Liver (tissue), 9 donors: ENCODE results near the gene LMNTD2. TPM values are rescaled to one million over a fixed set of nuclear protein-coding genes. Genes with fewer than 3 reads are reported as not detected.

Experiments
- DNase-seq: peaks from one replicate; pipeline ENCODE4 v3.0.0-alpha.2; 2017; ENCODE audit warnings: low spot score
- H3K27ac ChIP-seq, 2 donors: one replicate each; pipeline ENCODE4 v1.7.0; 2013; ENCODE audit warnings: inconsistent platforms in 2 of 2, low read length in 2 of 2, control low read depth in 1 of 2, low read depth in 1 of 2, mild to moderate bottlenecking in 1 of 2
- H3K27me3 ChIP-seq, 4 donors: one replicate each; pipeline versions ENCODE4 v1.6.1 to v1.7.0; 2013; ENCODE audit warnings: low read length in 3 of 4, inconsistent platforms in 1 of 4, mild to moderate bottlenecking in 1 of 4, moderate library complexity in 1 of 4; ENCODE audit not compliant: control insufficient read depth in 4 of 4, insufficient read depth in 4 of 4
- H3K36me3 ChIP-seq, 4 donors: one replicate each; pipeline versions ENCODE4 v1.6.1 to v1.7.0; 2013; ENCODE audit warnings: low read length in 3 of 4, mild to moderate bottlenecking in 3 of 4, low read depth in 1 of 4, moderate library complexity in 1 of 4; ENCODE audit not compliant: control insufficient read depth in 4 of 4, insufficient read depth in 3 of 4
- H3K4me1 ChIP-seq, 4 donors: one replicate each; pipeline versions ENCODE4 v1.6.1 to v1.7.0; 2013; ENCODE audit warnings: low read length in 3 of 4, mild to moderate bottlenecking in 3 of 4, moderate library complexity in 1 of 4; ENCODE audit not compliant: control insufficient read depth in 4 of 4, insufficient read depth in 4 of 4
- H3K4me3 ChIP-seq, 3 donors: one replicate each; pipeline versions ENCODE4 v1.6.1 to v1.7.0; 2013; ENCODE audit warnings: low read length in 3 of 3, control low read depth in 1 of 3, low read depth in 1 of 3, mild to moderate bottlenecking in 1 of 3
- H3K9ac ChIP-seq, 2 donors: one replicate each; pipeline ENCODE4 v1.7.0; 2013; ENCODE audit warnings: low read length in 2 of 2, mild to moderate bottlenecking in 2 of 2, moderate library complexity in 2 of 2, control low read depth in 1 of 2, low read depth in 1 of 2
- H3K9me3 ChIP-seq, 4 donors: one replicate each; pipeline versions ENCODE4 v1.6.1 to v1.7.0; 2013; ENCODE audit warnings: low read length in 3 of 4; ENCODE audit not compliant: control insufficient read depth in 4 of 4
- EGR1 ChIP-seq, 2 donors: IDR thresholded peaks; 2 replicates each; pipeline ENCODE4 v1.6.1; 2016 to 2018; ENCODE audit warnings: antibody characterized with exemption in 2 of 2, low read depth in 2 of 2
- FOXA1 ChIP-seq: IDR thresholded peaks from 2 replicates; pipeline ENCODE4 v1.6.1; 2016; ENCODE audit warnings: antibody characterized with exemption
- FOXA2 ChIP-seq: IDR thresholded peaks from 2 replicates; pipeline ENCODE4 v1.6.1; 2016; ENCODE audit warnings: antibody characterized with exemption
- GABPA ChIP-seq, 2 donors: IDR thresholded peaks in 1 of 2; conservative IDR thresholded peaks in 1 of 2; 2 replicates each; pipeline ENCODE4 v1.6.1; 2016; ENCODE audit warnings: antibody characterized with exemption in 2 of 2, mild to moderate bottlenecking in 1 of 2, moderate library complexity in 1 of 2
- HNF4A ChIP-seq, 2 donors: conservative IDR thresholded peaks; 2 replicates each; pipeline ENCODE4 v1.6.1; 2016; ENCODE audit warnings: antibody characterized with exemption in 2 of 2, mild to moderate bottlenecking in 2 of 2
- HNF4G ChIP-seq: IDR thresholded peaks from 2 replicates; pipeline ENCODE4 v1.6.1; 2016; ENCODE audit warnings: antibody characterized with exemption
- JUND ChIP-seq, 2 donors: IDR thresholded peaks; 2 replicates each; pipeline ENCODE4 v1.6.1; 2016; ENCODE audit warnings: antibody characterized with exemption in 2 of 2
- NR2F2 ChIP-seq: IDR thresholded peaks from 2 replicates; pipeline ENCODE4 v1.6.1; 2016; ENCODE audit warnings: antibody characterized with exemption
- RAD21 ChIP-seq, 2 donors: IDR thresholded peaks; 2 replicates each; pipeline ENCODE4 v1.6.1; 2016; ENCODE audit warnings: antibody characterized with exemption in 2 of 2, mild to moderate bottlenecking in 2 of 2
- RXRA ChIP-seq, 2 donors: IDR thresholded peaks; 2 replicates each; pipeline ENCODE4 v1.6.1; 2017 to 2018; ENCODE audit warnings: antibody characterized with exemption in 2 of 2, mild to moderate bottlenecking in 1 of 2
- SP1 ChIP-seq: IDR thresholded peaks from 2 replicates; pipeline ENCODE4 v1.6.1; 2018; ENCODE audit warnings: antibody characterized with exemption, mild to moderate bottlenecking
- TAF1 ChIP-seq: conservative IDR thresholded peaks from 2 replicates; pipeline ENCODE4 v1.6.1; 2016; ENCODE audit warnings: antibody characterized with exemption, mild to moderate bottlenecking
- YY1 ChIP-seq: IDR thresholded peaks from 2 replicates; pipeline ENCODE4 v1.6.1; 2016; ENCODE audit warnings: antibody characterized with exemption, mild to moderate bottlenecking
- WGBS: extraction: QIAGEN DNeasy Blood & Tissue Kit; methylation state at CpG from one replicate; pipeline ENCODE4 v1.1.7; 2013; 5-methylcytosine and 5-hydroxymethylcytosine counted together
- polyA plus RNA-seq, 2 donors: library from polyadenylated mRNA; stranded (reverse) in 1 of 2; unstranded in 1 of 2; fragments of 200-250 nt in 1 of 2; fragments of >200 nt in 1 of 2; fragmentation: Nextera tagmentation in 1 of 2; extraction: Ambion mirVana in 1 of 2; gene quantifications; one replicate each; pipeline versions ENCODE4 v1.2.1 to v1.2.3, GENCODE V29; 2013 to 2015
- total RNA-seq, 2 donors: library from RNA; depleted of rRNA; stranded (reverse); fragments of >200 nt; gene quantifications; one replicate each; pipeline ENCODE4 v1.2.3, GENCODE V29; 2014
- TF ChIP-seq, protein P1 (sequence below): IDR thresholded peaks from 2 replicates; pipeline ENCODE4 v1.6.1; 2016; ENCODE audit warnings: antibody characterized with exemption
- TF ChIP-seq, protein P2 (sequence below): IDR thresholded peaks from 2 replicates; pipeline ENCODE4 v1.6.1; 2016; ENCODE audit warnings: antibody characterized with exemption
- TF ChIP-seq, protein P3 (sequence below): IDR thresholded peaks from 2 replicates; pipeline ENCODE4 v1.6.1; 2016; ENCODE audit warnings: antibody characterized with exemption
- TF ChIP-seq, protein P4 (sequence below): IDR thresholded peaks from 2 replicates; pipeline ENCODE4 v1.6.1; 2016; ENCODE audit warnings: antibody characterized with exemption, mild to moderate bottlenecking
- TF ChIP-seq, protein P5 (sequence below): fragments of 150-350 bp; IDR thresholded peaks from 2 replicates; pipeline ENCODE4 v1.5.1; 2017; ENCODE audit warnings: improper control_type of control experiment, low read depth, low read length; ENCODE audit not compliant: missing input control
- donor health status: healthy.
- donor health status: healthy.
- donor health status: healthy.
- donor health status: healthy.
- donor health status: healthy.

The LMNTD2 gene
- total and polyA plus RNA-seq, 4 donors = 1.2 to 4.6 (median 2.3) TPM

GRCh38 chr11:590997-591396, 30.5 kb upstream of the LMNTD2 start:
- TF ChIP-seq YY1 (no peak), JUND (IDR thresholded peaks at IDR 0.05) (no peak), FOXA1 (no peak), EGR1 (IDR thresholded peaks at IDR 0.05; ENCODE audit: low read depth in 2 of 2) (no peak), GABPA (IDR thresholded peaks at IDR 0.05 in 1 of 2, conservative IDR thresholded peaks at IDR 0.05 in 1 of 2) (no peak), RXRA (IDR thresholded peaks at IDR 0.05) (no peak)
- TF ChIP-seq, protein P1, sequence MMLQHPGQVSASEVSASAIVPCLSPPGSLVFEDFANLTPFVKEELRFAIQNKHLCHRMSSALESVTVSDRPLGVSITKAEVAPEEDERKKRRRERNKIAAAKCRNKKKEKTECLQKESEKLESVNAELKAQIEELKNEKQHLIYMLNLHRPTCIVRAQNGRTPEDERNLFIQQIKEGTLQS = no peak
- no peaks in the 10 kb centered on the region for H3K9me3 ChIP-seq
- no peak overlapping the region for H3K27ac ChIP-seq
- no peaks in the 10 kb centered on the region for H3K27me3 ChIP-seq
- no peak overlapping the region for H3K9ac ChIP-seq
- 89% methylated on average over 11 of the region's 11 CpGs for WGBS
- DNase-seq = no peak
- H3K36me3 ChIP-seq = peaks cover 29 to 58% (median 40%) of the 10 kb centered on the region in 4 donors
- H3K4me3 ChIP-seq = no peak overlapping the region
- peaks cover 11 to 25% (median 21%) of the 10 kb centered on the region in 4 donors for H3K4me1 ChIP-seq

DNA sequence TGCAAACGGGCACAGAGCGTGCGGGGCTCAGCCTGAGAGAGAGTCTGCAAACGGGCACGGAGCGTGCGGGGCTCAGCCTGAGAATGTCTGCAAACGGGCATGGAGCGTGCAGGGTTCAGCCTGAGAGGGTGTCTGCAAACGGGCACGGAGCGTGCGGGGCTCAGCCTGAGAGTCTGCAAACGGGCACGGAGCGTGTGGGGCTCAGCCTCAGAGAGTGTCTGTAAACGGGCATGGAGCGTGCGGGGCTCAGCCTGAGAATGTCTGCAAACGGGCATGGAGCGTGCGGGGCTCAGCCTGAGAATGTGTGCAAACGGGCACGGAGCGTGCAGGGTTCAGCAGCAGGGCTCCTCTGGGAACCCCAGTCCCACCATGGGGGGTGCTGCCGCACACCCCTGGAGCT, 29.3 kb upstream of the LMNTD2 start:
- Histone ChIP-seq H3K27ac (no peak overlapping the region), H3K36me3 (peaks cover 22 to 51% (median 36%) of the 10 kb centered on the region in 4 donors), H3K27me3 (no peaks in the 10 kb centered on the region), H3K9ac (no peak overlapping the region), H3K4me1 (peaks cover 11 to 26% (median 22%) of the 10 kb centered on the region in 4 donors), H3K4me3 (no peak overlapping the region), H3K9me3 (no peaks in the 10 kb centered on the region)
- TF ChIP-seq JUND (IDR thresholded peaks at IDR 0.05) = no peak
- no peak for TF ChIP-seq RAD21 (IDR thresholded peaks at IDR 0.05)
- TF ChIP-seq, protein P2, sequence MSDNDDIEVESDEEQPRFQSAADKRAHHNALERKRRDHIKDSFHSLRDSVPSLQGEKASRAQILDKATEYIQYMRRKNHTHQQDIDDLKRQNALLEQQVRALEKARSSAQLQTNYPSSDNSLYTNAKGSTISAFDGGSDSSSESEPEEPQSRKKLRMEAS = no peak
- TF ChIP-seq, protein P1 = no peak
- no peak for TF ChIP-seq TAF1
- TF ChIP-seq RXRA (IDR thresholded peaks at IDR 0.05) = no peak
- no peak for TF ChIP-seq GABPA (IDR thresholded peaks at IDR 0.05 in 1 of 2, conservative IDR thresholded peaks at IDR 0.05 in 1 of 2)
- TF ChIP-seq, protein P3, sequence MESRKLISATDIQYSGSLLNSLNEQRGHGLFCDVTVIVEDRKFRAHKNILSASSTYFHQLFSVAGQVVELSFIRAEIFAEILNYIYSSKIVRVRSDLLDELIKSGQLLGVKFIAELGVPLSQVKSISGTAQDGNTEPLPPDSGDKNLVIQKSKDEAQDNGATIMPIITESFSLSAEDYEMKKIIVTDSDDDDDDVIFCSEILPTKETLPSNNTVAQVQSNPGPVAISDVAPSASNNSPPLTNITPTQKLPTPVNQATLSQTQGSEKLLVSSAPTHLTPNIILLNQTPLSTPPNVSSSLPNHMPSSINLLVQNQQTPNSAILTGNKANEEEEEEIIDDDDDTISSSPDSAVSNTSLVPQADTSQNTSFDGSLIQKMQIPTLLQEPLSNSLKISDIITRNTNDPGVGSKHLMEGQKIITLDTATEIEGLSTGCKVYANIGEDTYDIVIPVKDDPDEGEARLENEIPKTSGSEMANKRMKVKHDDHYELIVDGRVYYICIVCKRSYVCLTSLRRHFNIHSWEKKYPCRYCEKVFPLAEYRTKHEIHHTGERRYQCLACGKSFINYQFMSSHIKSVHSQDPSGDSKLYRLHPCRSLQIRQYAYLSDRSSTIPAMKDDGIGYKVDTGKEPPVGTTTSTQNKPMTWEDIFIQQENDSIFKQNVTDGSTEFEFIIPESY = no peak
- no peak for TF ChIP-seq EGR1 (IDR thresholded peaks at IDR 0.05; ENCODE audit: low read depth in 2 of 2)
- no peak for TF ChIP-seq FOXA1
- no peak for TF ChIP-seq HNF4G
- TF ChIP-seq NR2F2 = no peak
- TF ChIP-seq SP1 = no peak
- TF ChIP-seq, protein P4, sequence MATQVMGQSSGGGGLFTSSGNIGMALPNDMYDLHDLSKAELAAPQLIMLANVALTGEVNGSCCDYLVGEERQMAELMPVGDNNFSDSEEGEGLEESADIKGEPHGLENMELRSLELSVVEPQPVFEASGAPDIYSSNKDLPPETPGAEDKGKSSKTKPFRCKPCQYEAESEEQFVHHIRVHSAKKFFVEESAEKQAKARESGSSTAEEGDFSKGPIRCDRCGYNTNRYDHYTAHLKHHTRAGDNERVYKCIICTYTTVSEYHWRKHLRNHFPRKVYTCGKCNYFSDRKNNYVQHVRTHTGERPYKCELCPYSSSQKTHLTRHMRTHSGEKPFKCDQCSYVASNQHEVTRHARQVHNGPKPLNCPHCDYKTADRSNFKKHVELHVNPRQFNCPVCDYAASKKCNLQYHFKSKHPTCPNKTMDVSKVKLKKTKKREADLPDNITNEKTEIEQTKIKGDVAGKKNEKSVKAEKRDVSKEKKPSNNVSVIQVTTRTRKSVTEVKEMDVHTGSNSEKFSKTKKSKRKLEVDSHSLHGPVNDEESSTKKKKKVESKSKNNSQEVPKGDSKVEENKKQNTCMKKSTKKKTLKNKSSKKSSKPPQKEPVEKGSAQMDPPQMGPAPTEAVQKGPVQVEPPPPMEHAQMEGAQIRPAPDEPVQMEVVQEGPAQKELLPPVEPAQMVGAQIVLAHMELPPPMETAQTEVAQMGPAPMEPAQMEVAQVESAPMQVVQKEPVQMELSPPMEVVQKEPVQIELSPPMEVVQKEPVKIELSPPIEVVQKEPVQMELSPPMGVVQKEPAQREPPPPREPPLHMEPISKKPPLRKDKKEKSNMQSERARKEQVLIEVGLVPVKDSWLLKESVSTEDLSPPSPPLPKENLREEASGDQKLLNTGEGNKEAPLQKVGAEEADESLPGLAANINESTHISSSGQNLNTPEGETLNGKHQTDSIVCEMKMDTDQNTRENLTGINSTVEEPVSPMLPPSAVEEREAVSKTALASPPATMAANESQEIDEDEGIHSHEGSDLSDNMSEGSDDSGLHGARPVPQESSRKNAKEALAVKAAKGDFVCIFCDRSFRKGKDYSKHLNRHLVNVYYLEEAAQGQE = no peak
- no peak for TF ChIP-seq FOXA2
- no peak for TF ChIP-seq YY1
- TF ChIP-seq HNF4A (conservative IDR thresholded peaks at IDR 0.05) = no peak
- TF ChIP-seq, protein P5, sequence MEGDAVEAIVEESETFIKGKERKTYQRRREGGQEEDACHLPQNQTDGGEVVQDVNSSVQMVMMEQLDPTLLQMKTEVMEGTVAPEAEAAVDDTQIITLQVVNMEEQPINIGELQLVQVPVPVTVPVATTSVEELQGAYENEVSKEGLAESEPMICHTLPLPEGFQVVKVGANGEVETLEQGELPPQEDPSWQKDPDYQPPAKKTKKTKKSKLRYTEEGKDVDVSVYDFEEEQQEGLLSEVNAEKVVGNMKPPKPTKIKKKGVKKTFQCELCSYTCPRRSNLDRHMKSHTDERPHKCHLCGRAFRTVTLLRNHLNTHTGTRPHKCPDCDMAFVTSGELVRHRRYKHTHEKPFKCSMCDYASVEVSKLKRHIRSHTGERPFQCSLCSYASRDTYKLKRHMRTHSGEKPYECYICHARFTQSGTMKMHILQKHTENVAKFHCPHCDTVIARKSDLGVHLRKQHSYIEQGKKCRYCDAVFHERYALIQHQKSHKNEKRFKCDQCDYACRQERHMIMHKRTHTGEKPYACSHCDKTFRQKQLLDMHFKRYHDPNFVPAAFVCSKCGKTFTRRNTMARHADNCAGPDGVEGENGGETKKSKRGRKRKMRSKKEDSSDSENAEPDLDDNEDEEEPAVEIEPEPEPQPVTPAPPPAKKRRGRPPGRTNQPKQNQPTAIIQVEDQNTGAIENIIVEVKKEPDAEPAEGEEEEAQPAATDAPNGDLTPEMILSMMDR = no peak
- WGBS = 97% methylated on average over 26 of the region's 26 CpGs
- DNase-seq = no peak
